HUES48 (cell line): ENCODE results near the gene PTPN12.
A peak's percentile ranks its signal among the peaks of the same experiment; 100 is the strongest.
"Not testable (repeated sequence)": the region's sequence is repeated elsewhere in the genome, so short reads cannot be mapped to it uniquely, and the experiment has no call there.

Experiments used
- H3K27ac ChIP-seq: one replicate; pipeline ENCODE4 v1.7.0; 2013; ENCODE audit warnings: low read depth, low read length, inconsistent platforms
- H3K27me3 ChIP-seq: 2 replicates; pipeline ENCODE4 v1.6.1; 2013; ENCODE audit warnings: mild to moderate bottlenecking, low read length; ENCODE audit not compliant: control insufficient read depth, insufficient read depth
- H3K36me3 ChIP-seq: 2 replicates; pipeline ENCODE4 v1.6.1; 2013; ENCODE audit warnings: low read length; ENCODE audit not compliant: control insufficient read depth, insufficient read depth
- H3K4me1 ChIP-seq: 2 replicates; pipeline ENCODE4 v1.6.1; 2013; ENCODE audit warnings: mild to moderate bottlenecking, low read length; ENCODE audit not compliant: control insufficient read depth, insufficient read depth
- H3K4me3 ChIP-seq: 2 replicates; pipeline ENCODE4 v1.5.1; 2013; ENCODE audit warnings: mild to moderate bottlenecking, low read depth, low read length
- H3K9ac ChIP-seq: 2 replicates; pipeline ENCODE4 v1.6.1; 2013; ENCODE audit warnings: mild to moderate bottlenecking, low read depth, low read length, moderate library complexity
- H3K9me3 ChIP-seq: 2 replicates; pipeline ENCODE4 v1.6.1; 2013; ENCODE audit warnings: low read length; ENCODE audit not compliant: control insufficient read depth, insufficient read depth

The PTPN12 gene

DNA sequence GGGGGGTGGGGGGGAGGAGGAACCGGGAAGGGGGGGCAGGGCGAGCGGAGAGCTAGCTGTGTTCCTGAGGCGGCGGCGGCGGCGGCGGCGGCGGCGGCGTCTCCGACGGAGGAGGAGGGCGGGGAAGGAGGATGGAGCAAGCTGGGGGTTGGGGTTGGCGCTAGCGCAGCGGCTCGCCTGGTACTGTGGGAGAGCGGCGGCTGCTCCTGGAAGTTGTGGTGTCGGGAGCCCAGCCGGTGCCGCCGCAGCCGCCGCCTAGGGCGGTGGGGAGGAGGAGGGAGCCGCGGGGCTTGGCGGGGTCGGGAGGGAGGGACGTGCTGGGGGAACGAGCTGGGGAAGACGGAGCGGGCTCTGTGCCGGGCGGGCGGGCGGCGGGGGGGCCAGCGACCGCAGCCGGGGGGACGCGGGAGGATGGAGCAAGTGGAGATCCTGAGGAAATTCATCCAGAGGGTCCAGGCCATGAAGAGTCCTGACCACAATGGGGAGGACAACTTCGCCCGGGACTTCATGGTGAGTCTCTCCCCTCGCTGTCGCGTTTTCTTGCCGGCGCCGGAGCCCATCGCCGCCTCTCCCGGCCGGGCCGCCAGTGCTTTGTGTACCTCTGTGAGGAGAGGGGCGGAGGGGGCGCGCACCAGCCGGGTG, at the start of gene PTPN12:
TSS of gene PTPN12 (plus strand) at position 160 of the 642 bp plus-strand sequence. CDS start at position 412, 252 bp downstream.
- Histone ChIP-seq H3K4me1 (peaks cover 13% of the 10 kb centered on the region), H3K9ac (peak within 1 kb of the TSS; percentile 92), H3K36me3 (peaks cover 4% of the 10 kb centered on the region; the same call in 1 of the 2 replicates), H3K4me3 (peak within 1 kb of the TSS; percentile 100), H3K9me3 (no peaks in the 10 kb centered on the region), H3K27ac (peak within 1 kb of the TSS; percentile 97), H3K27me3 (no peaks in the 10 kb centered on the region)

DNA sequence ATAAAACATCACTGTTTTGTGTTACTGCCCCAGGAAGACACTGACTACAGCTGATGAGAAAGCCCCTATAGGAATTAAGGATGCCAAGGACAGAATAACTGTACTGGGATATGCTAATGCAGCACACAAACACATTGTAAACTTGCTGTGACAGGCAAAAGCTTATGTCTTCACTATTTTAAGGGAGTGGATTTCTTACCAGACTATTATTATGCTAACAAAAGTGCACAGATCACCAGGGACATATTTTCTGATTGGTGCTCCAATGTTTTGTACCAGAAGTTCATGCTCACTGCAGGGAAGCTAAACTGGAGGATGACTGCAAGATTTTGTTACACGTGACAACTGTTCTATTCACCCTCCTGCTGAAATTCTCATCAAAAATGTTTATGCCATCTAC, 48.1 kb upstream of the PTPN12 start:
- Histone ChIP-seq H3K4me3 (no peak overlapping the region), H3K9ac (no peak overlapping the region), H3K36me3 (no peaks in the 10 kb centered on the region), H3K27ac (no peak overlapping the region), H3K27me3 (no peaks in the 10 kb centered on the region), H3K4me1 (no peaks in the 10 kb centered on the region), H3K9me3 (peaks cover under 1% of the 10 kb centered on the region; the same call in 1 of the 2 replicates)

DNA sequence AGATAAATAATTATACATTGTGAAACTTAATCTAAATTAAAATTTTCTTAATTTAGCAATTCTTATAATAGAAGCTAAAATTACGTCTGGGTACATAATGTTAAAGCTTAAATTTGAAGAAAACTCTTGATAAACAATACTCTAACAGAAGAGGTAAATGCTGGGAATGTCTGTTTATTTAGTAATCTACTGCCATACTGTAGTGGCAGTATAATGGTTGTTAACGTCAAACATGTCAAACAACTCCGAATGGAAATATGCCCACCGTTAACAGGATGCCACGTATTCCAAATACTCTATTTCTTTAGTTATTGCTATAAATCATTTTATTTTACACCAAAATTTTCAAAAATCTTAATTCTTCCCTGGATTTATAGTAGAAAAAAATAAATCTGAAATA, 40.0 kb upstream of the PTPN12 start:
- H3K36me3 ChIP-seq, result no peaks in the 10 kb centered on the region
- H3K27me3 ChIP-seq, result no peaks in the 10 kb centered on the region
- H3K9ac ChIP-seq, result no peak overlapping the region
- peaks cover 4% of the 10 kb centered on the region; the same call in 1 of the 2 replicates for H3K9me3 ChIP-seq
- H3K27ac ChIP-seq, result no peak overlapping the region
- no peak overlapping the region for H3K4me3 ChIP-seq
- H3K4me1 ChIP-seq, result no peaks in the 10 kb centered on the region

DNA sequence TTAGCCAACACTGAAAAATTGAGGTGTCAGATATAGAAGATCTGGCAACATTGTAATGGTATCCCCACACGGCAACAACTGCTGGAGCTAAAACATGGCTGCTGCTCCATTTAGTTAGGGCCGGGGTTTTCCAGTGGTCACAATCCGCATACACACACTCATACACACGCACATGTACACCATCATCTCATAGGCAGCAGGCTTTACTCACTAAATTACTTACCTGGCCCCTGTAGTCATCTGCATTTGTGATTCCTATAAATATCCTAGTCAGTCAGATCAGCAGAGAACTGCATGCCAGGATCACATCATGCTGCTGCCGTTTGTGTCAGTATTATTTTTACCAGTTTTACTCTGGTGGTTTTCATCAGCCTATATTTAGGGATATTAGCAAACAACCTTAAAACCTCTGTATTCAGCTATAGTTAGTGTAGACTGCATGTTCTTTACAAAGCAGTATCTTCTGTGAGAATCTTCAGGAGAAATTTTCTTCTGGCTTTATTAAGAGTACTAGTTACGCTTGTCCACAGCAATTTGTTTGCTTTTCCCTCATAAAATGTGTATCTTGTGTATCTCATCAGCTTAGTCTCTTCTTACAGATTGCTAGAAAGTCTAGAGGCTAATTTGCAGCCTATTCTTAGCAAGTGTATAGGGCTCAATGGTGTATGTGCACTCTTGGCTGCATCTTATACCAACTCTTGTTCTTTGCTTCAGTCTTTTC, 38.3 kb upstream of the PTPN12 start:
- Histone ChIP-seq H3K9me3 (peaks cover 4% of the 10 kb centered on the region; the same call in 1 of the 2 replicates), H3K9ac (no peak overlapping the region), H3K36me3 (no peaks in the 10 kb centered on the region), H3K27me3 (no peaks in the 10 kb centered on the region), H3K4me1 (no peaks in the 10 kb centered on the region), H3K4me3 (no peak overlapping the region), H3K27ac (no peak overlapping the region)

DNA sequence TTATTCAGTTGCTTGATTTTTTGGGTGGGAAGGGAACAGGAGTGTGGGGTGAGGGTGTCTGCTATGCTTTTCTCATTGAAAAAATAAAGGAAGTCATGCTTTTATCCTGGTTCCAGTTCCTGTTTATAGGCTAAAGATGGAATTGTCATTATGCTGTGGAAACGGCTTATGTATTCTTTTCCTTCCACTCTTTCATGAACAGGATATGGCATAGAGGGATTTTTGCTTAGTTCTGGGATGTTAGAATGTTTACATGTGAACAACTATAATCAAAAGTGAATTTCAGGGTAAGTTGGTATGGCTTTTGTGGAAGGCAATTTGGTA, 35.9 kb upstream of the PTPN12 start:
- H3K9me3 ChIP-seq, result no peaks in the 10 kb centered on the region
- no peaks in the 10 kb centered on the region for H3K36me3 ChIP-seq

DNA sequence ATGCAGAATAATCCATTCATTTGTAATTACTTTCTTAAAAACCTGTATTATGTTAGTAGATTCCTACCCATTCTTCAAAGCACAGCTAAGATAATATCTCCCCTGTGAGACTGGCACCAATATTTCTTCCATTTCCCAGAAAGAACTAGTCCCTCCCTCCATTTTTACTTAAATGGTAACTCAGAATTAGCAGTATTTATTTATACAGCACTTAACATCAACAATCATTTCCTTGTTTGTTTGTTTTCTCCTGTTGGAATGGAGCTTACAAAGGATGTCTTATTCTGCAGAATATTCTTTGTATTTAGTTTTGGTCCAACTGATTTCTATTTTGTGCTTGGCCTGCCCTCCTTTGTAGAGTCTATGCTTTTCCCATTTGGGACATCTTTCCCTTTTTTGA, 32.1 kb upstream of the PTPN12 start:
- Histone ChIP-seq H3K36me3 (no peaks in the 10 kb centered on the region), H3K27me3 (no peaks in the 10 kb centered on the region), H3K27ac (no peak overlapping the region), H3K9me3 (no peaks in the 10 kb centered on the region), H3K9ac (no peak overlapping the region), H3K4me1 (no peaks in the 10 kb centered on the region), H3K4me3 (no peak overlapping the region)

More for the DNA sequence above, 35.9 kb upstream of the PTPN12 start:
- H3K4me1 ChIP-seq, result no peaks in the 10 kb centered on the region
- H3K27me3 ChIP-seq, result no peaks in the 10 kb centered on the region
- no peak overlapping the region for H3K27ac ChIP-seq
- H3K4me3 ChIP-seq, result no peak overlapping the region
- H3K9ac ChIP-seq, result no peak overlapping the region

DNA sequence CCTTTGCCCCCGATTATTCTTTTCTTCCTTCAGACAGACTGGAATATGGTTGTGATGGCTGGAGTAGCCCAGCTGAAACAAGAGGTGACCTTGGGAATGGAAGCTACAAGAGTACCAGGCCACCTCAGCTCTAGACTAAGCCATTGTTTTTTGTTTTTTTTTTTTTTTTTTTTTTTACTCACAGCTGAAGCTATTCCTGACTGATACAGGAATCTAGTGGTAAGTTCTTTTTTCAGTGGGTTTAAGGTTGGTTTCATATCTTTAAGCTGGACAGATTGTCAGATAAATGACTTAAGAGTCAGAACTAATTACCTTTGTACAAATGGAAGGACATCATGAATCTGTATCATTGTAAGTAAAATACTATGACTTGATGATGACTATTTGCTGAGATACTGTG, 30.2 kb upstream of the PTPN12 start:
- H3K36me3 ChIP-seq, result no peaks in the 10 kb centered on the region
- H3K27ac ChIP-seq, result no peak overlapping the region
- H3K4me3 ChIP-seq, result no peak overlapping the region
- no peaks in the 10 kb centered on the region for H3K27me3 ChIP-seq
- no peaks in the 10 kb centered on the region for H3K4me1 ChIP-seq
- no peaks in the 10 kb centered on the region for H3K9me3 ChIP-seq
- H3K9ac ChIP-seq, result no peak overlapping the region

DNA sequence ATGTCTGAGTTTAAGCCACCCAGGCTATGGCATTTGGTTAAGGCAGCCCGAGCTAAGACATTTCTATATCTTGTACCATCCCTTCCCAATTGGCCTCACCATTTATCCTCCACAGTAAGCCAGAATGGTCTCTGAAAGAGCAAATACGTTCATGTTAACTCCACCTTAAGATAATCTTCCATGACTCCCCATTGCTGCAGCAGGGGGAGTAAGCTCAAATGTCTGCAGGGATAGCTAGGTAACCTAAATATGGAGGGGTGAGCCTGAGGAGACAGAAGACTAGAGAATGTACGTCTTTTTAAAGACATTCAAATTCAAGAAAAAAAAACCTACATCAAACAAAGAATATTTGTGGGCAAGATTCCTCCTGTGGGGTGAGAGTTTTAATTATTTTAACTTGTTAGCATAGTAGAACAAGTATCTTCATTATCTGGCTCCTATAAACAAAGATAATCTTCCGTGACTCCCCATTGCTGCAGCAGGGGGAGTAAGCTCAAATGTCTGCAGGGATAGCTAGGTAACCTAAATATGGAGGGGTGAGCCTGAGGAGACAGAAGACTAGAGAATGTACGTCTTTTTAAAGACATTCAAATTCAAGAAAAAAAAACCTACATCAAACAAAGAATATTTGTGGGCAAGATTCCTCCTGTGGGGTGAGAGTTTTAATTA, 24.0 kb upstream of the PTPN12 start:
- H3K4me3 ChIP-seq, H3K9ac ChIP-seq, H3K27ac ChIP-seq, H3K27me3 ChIP-seq, H3K9me3 ChIP-seq, H3K36me3 ChIP-seq, H3K4me1 ChIP-seq: not testable (repeated sequence)

DNA sequence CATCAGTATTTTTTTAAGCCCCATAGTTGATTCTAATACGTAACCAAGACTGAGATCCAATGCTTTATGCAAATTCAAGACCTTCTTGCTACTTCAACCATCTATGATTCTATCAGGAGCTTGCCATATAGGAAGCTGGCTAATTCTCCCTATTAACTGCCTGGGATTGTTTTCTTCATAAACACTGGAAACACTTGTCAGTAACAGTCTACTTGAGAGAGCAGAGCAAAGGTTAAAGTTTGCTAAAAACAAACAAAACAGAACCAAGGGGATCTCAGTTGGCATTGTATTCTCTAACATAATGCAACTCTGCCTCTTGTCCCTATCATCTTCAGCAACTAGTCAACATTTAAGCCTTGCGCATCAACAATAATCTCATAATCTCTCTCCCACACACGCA, 21.0 kb upstream of the PTPN12 start:
- H3K9ac ChIP-seq, result no peak overlapping the region
- H3K36me3 ChIP-seq, result no peaks in the 10 kb centered on the region
- H3K4me3 ChIP-seq, result no peak overlapping the region
- H3K4me1 ChIP-seq, result no peaks in the 10 kb centered on the region
- H3K27ac ChIP-seq, result no peak overlapping the region
- H3K9me3 ChIP-seq, result no peaks in the 10 kb centered on the region
- no peaks in the 10 kb centered on the region for H3K27me3 ChIP-seq

DNA sequence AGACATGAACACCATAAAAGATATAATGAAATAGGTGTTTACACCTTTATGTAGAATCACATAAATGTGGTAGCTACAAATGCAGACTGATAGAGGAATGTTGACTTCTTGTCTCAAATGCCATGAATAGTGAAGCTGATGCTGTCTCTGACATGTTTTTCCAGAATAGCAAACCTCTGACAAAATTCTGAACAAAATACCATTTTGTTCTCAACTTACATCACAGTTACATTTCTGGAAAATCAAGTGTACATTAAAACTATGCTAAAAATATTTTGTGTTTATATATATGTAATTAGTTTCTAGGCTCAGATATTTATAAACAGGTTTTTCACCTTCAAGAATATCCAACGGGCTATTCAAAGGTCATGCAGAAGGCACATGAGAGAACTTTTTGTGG, 16.8 kb upstream of the PTPN12 start:
- Histone ChIP-seq H3K4me1 (no peaks in the 10 kb centered on the region), H3K36me3 (no peaks in the 10 kb centered on the region), H3K4me3 (no peak overlapping the region), H3K9me3 (no peaks in the 10 kb centered on the region), H3K27me3 (no peaks in the 10 kb centered on the region), H3K27ac (no peak overlapping the region), H3K9ac (no peak overlapping the region)

DNA sequence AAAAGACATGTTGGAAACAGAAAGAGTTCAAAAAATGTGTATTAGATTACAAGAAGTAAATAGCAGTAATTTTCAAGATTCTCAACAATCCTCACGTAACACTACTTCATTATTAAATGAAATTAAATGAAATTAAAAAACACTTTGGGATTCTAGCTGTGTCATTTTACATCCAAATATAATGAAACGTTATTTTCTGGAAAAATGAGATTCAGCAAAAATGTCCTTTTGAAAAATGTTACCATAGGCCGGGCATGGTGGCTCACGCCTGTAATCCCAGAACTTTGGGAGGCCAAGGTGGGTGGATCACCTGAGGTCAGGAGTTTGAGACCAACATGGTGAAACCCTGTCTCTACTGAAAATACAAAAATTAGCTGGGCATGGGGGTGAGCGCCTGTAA, 15.6 kb upstream of the PTPN12 start:
- H3K27me3 ChIP-seq, H3K27ac ChIP-seq, H3K9me3 ChIP-seq, H3K36me3 ChIP-seq, H3K4me3 ChIP-seq, H3K4me1 ChIP-seq, H3K9ac ChIP-seq: not testable (repeated sequence)
